ENCODE data around the gene GNAI3. TPM values are rescaled to one million over a fixed set of nuclear protein-coding genes. Genes with fewer than 3 reads are reported as not detected.
A peak's percentile ranks its signal among the peaks of the same experiment; 100 is the strongest.

The GNAI3 gene
- total RNA-seq, 1 donor from 2014 or later = 16.9 TPM

DNA sequence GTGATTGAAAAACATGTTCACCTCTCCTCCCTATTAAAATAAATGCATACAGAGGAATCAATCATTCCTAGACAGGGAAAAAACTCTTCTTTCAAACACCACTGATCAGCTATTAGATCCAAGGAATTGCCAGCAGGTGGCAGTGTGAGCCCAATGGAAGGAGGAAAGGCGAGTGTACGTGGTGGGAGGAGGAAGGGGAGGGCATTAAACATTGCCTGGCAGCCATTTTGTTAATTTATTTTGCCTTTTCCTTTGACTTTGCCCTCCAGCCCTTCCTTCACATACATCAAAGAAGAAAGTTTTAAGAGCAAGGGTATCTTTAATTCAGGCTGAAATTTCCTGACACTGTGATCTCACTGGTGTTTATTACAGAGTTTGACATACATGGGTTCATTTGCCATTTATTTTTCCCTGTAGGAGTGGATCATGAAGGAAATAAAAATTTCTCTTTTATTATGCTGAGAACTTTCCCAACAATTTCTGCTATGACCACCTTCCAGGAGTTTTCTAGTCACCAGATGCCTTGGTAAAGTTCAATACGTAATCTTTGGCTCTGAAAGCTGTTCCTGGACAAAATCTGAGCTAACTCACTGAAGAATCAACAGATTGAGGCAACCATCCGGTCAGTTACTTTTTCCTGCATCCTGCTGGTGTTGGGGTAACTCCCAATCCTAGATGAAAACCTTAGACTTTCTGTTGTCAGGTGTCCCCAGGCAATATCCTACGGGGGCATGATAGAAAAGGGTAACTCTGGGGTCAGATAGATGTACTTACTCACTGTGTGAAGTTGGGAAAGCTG, 1.9 kb upstream of the GNAI3 start:
- peak; percentile 96 for DNase-seq (ENCODE audit: low spot score)

DNA sequence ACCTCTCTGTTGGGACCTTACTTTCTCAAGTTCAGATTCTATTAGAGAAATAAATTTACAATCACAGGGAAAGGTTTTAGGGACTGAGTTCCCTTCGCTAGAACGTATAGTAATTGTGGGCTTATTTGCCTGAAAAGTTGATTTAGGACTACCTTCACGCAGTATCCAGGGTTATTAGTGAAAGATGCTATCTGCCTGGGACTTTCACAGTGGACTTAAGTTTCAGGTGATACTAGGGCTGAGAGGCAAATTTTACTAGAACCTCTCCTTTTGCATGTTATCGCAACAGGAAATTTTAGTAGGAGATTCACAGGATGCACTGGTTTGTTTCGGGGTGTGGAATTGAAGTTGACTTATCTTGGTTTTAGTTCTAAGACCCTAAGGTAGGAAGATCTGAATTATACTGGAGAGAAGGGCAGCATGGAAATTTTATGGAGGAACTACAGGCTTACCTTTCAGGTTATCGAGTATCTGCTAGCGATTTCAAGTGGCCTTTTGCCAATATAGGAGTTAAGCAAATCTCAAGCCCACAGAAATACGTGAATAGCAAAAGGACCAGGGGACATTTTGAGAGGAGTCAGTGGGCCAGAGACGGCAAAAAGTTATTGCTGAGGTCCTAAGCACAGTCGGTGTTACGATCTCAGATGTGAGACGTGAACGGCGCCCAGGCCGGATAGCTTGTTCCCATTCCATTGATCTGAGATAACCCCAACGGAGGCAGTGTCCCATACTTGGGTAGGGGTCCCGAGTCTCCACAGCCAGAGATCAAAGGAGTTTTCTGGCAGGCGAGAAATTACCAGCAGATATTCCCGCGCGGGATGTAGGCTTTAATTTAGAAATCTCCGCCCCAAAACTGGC, 723 bp upstream of the GNAI3 start:
- DNase-seq (ENCODE audit: low spot score) = peak; percentile 53

DNA sequence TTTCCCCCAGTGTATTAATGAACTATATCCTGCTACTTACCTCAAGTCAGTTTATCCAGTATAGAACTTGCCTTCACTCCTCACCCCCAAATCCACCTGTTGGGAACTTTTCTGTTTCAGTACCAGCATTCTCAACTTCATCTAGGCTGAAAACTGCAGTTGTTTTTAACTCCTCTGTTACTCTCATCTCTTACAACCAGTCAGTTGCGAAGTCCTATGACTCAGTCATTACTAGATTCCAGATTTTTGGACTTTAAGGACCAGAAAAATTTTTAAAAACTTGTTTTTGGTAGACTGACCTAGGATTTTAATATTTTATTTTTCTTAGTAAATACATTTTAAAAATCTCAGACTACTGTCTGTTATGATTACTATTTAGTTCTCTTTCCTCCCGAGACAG, 8.1 kb downstream of the GNAI3 start:
- DNase-seq (ENCODE audit: low spot score) = no peak

- DNase-seq (ENCODE audit: low spot score) = no peak
Measured at GRCh38 chr1:109557520-109557919, 9.1 kb downstream of the GNAI3 start.

- no peak for DNase-seq (ENCODE audit: low spot score)
Measured at GRCh38 chr1:109559995-109560394, 11.6 kb downstream of the GNAI3 start.

DNA sequence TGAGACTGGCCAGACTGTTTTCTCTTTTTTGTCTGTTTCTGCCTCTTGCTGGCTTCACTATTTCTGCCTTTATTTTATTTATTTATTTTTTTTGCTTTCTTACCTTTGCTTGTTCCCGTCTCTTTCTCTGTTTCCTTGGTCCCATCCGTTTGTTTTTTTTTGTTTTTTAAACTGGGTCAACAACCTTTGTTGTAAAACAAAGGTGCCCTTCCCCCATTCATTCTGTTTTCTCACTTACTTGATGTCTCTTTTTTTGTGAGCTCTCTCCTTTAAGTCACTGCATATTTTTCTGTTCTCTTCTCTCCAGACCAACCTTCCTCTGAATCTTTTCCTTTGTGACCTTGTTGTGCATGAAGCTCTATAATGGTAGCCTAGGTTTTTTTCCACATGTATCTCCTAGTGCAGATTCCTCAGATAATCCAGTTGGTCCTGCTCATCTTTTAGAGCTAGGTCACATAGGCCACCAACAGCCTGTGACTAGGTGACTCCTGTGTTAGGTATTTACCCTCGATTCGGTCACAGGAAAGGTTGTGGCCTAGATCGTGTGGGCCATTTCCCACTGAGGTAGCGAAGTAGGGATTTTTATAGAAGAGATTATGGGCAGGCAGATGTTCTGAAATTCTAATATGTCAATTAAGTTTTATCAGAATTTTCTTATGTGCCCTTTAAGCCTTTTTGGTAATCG, 15.9 kb downstream of the GNAI3 start:
- DNase-seq (ENCODE audit: low spot score) = no peak

- DNase-seq (ENCODE audit: low spot score) = no peak
Measured at GRCh38 chr1:109565241-109565640, 16.8 kb downstream of the GNAI3 start.

GRCh38 chr1:109566982-109567381, 18.6 kb downstream of the GNAI3 start:
- DNase-seq (ENCODE audit: low spot score) = no peak

DNA sequence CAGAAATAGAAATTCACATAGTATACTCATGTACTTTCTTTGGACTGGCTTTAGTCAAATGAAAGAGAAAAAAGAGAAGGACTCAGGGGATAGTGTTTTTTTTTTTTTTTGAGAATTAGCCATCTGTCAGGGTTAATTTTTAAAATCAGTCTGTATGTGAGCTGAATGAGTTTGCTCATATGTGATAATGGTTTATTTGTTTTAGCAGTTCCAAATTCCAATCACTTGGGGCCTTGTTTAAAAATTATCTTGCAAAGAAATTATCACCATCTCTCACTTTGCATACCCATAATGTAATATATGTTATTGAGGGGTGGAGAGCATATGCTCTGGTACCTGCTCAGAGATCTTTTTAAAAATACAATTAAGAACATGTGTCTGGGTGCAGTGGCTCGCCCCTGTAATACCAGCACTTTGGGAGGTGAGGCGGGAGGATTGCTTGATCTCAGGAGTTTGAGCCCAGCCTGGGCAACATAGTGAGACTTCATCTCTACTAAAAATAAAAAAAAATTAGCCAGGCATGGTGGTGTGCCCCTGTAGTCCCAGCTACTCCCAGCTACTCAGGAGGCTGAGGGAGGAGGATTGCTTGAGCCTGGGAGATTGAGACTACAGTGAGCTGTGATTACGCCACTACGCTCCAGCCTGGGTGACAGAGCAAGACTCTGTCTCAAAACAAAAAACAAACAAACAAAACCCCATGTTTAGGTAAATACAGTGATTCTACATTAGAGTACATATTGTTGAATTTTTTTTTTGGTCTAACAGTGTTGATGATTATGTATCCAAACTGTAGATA, 19.7 kb downstream of the GNAI3 start:
- no peak for DNase-seq (ENCODE audit: low spot score)

DNA sequence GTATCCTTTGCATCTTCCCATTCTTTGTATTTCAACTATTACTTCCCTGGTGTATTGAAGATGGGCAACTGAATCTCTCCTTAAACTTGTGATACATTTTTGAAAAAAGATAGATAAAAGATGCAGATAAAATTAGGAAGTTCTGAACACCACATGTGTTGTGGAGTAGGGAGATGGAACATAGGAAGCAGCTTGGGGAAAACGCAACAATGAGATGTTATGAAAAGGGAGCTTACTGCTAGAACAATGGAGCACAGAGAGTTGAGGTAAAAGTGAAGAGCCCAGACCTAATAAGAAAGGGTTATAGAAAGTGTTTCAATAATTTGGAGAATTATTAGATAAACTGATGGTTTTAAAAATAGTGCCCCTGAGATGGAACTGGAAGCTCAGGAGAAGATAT, 20.9 kb downstream of the GNAI3 start:
- DNase-seq (ENCODE audit: low spot score) = no peak

DNA sequence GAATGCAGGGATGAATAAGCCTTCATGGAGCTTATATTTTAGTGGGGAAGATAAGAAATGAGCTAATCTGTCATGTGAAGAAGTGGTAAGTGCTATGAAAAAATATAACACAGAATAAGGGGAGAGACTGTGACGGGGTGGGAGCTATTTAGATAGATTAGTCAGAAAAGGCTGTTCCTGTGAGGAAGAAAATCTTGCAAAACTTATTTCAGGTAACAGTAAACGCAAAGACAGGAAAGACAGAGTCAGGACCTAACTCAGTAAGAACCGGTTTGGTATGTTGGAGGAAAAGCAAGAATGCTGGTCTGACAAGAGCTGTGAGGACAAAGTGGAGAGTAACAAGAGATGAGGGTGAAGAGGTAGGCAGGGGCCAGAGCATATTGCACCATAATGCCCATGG, 22.0 kb downstream of the GNAI3 start:
- peak; percentile 63 for DNase-seq (ENCODE audit: low spot score)

GRCh38 chr1:109573785-109574184, 25.4 kb downstream of the GNAI3 start:
- no peak for DNase-seq (ENCODE audit: low spot score)

- no peak for DNase-seq (ENCODE audit: low spot score)
Measured at GRCh38 chr1:109578947-109579443, 30.6 kb downstream of the GNAI3 start.

DNA sequence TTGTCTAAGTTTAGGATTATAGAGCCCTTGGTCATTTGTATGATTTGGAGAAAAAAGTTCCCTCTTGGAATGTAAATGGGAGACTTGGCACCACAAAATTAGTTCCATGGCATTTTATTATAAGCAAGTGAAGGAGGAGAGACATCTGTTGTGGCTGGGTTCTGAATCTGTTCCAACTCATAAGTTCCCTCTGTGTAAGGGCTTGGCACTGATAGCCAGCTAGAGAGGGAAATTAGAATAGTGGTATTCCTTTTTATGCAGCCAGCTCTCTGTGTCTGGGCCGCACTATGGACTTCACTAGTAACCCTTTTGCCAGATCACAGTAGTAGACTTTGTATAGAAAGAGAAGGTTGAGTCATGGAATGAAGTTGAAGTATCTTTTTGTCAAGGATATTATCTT, 31.1 kb downstream of the GNAI3 start:
- DNase-seq (ENCODE audit: low spot score) = no peak

- no peak for DNase-seq (ENCODE audit: low spot score)
Measured at GRCh38 chr1:109582021-109582420, 33.6 kb downstream of the GNAI3 start.

DNA sequence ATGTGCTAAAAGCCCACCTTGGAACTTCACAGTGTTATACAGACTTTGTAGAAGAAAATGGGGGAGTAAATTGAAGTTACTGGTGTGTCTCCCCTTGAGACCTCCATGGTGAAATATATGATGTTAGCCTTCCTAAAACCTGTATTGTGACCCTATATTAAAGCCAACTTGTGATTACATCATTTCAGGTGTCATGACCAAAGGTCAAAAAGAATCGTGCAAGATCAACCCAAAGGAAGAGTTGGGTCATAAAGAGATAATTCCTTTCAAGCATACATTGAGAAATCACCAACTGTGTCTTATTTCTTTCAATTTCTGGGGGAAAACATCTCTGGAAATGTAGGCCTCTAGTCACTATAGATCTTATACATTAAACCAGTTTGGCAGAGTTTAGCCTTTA, 36.4 kb downstream of the GNAI3 start:
- no peak for DNase-seq (ENCODE audit: low spot score)

DNA sequence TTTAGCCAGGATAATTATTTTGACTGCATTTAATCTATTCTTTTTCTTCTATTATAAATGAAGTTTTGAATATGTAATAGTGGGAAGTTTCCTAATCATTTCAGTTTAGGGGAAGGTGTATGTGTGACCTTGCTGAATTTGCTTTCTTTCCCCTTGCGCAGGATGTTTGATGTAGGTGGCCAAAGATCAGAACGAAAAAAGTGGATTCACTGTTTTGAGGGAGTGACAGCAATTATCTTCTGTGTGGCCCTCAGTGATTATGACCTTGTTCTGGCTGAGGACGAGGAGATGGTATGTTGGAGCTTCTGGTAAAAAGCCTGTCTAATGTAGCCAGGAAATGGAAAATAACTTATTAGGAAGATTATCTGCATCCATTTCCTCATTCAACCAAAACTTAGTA, 37.6 kb downstream of the GNAI3 start:
- DNase-seq (ENCODE audit: low spot score) = no peak

DNA sequence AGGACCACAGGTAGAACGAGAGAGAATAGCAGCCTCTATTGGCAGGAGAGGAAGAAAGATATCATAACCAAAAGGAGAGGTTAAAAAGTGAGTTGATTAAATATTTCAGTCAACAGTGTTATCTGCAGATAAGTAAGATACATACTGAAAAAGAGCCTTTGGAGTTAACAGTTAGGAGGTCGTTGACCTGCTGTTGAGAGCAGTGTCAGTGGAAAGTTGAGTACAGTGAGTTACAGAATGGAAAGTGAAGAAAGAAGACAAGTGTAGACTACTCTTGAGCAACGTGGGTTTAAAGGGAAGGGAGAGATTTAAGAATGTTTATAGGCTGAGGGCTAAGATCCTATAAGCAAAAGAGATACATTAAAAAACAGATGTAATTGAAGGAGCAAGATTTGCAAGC, 40.8 kb downstream of the GNAI3 start:
- no peak for DNase-seq (ENCODE audit: low spot score)

DNA sequence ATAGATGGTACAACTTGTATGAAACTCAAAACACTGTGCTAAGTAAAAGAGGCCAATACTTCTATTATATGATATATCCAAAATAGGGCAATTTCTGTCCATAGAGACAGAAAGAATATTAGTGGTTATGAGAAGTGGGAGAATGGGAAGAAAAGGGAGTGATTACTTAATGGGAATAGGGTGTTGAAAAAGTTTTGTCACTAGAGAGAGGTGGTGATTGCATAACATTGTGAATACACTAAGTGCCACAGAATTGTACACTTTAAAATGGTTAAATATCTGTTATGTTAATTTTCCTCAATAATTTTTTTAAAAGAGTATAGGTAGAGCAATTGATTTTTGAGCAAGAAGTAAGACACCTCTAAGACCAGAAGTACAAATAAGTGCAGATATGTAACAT, 41.3 kb downstream of the GNAI3 start:
- no peak for DNase-seq (ENCODE audit: low spot score)

DNA sequence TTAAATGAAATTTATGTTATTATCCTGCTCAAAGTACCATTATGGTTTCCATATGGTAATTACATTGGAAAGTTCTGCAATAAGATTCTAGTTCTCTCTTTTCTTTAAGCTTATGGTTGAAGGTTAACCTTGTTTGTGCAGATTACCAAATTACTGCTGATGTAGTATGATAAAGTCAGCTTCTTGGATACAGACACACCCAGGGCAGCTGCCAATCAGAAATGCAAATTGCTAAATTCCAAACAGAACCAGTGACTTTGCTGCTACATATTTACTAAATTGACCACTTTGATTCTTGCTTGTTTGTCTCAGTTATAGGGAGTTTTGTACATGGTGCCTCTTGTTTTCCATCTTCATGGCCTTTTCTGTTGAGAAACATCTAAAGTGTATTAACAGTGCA, 44.5 kb downstream of the GNAI3 start:
- DNase-seq (ENCODE audit: low spot score) = no peak

GRCh38 chr1:109595531-109595930, 47.1 kb downstream of the GNAI3 start:
- no peak for DNase-seq (ENCODE audit: low spot score)

All from umbilical cord (tissue), 2 donors.